Measurements from ENCODE around the gene GAPVD1.
"Not testable (repeated sequence)": the region's sequence is repeated elsewhere in the genome, so short reads cannot be mapped to it uniquely, and the experiment has no call there.

The GAPVD1 gene

DNA sequence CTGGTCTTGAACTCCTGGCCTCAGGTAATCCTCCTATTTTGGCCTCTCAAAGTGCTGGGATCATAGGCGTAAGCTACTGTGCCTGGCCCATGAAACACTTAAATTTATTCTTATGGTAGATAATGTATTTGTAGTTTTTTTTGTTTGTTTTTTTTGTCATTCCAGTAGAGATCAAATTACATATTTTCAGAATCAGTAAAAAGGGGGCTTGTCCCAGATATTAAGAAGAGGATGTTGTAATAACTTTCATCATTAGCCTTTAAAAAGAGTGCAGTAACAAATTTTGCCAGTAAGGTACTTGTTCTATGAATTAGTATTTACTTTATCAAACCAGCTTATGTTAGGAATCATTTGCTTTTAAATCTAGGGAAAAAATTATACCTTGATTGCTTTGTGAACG is 42.6 kb downstream of the GAPVD1 start:
- DNase-seq (ENCODE audit: low read depth in 2 of 2): no peak

DNA sequence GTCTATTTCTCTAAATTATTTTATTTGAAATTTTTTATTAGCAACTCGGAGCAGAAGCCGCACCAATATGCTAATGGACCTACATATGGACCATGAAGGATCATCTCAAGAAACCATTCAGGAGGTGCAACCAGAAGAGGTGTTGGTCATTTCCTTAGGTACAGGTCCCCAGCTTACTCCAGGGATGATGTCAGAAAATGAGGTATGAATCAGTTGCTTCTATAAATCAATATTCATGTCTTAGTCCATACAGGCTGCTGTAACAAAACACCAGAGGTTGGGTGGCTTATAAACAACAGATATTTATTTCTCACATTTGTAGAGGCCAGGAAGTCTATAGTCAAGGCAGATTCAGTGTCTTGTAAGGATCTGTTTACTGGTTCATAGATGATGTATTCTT is 50.8 kb downstream of the GAPVD1 start:
- no peak for DNase-seq (ENCODE audit: low read depth in 2 of 2)

DNA sequence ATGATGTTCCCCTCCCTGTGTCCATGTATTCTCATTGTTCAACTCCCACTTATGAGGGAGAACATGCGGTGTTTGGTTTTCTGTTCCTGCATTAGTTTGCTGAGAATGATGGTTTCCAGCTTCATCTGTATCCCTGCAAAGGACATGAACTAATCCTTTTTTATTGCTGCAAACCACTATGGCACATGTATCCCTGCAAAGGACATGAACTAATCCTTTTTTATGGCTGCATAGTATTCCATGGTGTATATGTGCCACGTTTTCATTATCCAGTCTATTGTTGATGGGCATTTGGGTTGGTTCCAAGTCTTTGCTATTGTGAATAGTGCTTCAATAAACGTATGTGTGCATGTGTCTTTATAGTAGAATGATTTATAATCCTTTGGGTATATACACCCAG is 54.7 kb downstream of the GAPVD1 start:
- DNase-seq (ENCODE audit: low read depth in 2 of 2): not testable (repeated sequence)

DNA sequence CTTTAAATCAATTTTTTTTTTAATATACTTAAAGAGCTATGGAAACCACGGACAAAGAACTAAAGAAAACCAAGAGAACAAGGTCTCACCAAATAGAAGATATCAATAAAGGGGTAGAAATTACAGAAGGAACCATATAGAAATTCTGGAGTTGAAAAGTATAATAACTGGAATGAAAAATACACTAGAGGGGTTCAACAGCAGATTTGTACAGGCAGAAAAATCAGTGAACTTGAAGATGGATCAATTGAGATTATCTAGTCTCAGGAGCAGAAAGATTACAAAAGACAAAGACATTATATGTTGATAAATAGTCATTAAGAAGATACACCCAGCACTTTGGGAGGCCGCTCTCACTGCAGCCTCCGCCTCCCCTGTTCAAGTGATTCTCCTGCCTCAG is 56.1 kb downstream of the GAPVD1 start:
- no peak for DNase-seq (ENCODE audit: low read depth in 2 of 2)

DNA sequence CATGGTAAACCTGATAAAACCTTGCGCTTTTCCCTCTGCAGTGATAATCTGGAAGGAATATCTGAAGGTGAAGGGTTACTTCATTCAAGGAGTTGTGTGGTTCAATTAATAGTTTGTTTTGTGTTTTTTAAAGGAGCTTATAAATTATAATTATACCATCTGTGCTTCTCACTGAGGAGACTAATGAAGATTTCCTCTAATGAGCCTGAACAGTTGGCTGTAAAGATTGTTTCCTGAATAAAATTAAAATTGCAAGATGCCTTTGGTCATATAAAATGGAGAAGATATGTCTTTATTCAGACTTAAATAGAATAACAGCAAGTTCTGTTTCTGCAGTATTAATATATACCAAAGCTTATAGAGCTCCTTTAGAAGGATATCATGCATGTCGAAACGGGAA is 59.9 kb downstream of the GAPVD1 start:
- DNase-seq (ENCODE audit: low read depth in 2 of 2): no peak

DNA sequence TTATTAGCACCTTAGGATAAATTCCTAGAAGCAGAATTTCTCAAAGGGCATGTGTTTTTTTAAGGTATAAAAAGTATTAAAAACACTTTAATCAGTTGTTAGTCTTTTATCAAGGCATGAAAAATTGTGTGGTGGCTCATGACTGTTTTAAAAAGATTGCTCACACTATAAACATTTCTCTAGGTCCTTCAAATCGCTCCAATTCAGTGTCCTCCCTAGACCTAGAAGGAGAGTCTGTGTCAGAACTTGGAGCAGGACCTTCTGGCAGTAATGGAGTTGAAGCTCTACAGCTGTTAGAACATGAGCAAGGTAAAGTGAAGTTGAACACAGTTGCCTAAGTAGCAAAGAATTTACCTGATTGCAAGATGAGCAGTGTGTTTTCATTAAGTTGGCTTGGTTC is 62.0 kb downstream of the GAPVD1 start:
- no peak for DNase-seq (ENCODE audit: low read depth in 2 of 2)

DNA sequence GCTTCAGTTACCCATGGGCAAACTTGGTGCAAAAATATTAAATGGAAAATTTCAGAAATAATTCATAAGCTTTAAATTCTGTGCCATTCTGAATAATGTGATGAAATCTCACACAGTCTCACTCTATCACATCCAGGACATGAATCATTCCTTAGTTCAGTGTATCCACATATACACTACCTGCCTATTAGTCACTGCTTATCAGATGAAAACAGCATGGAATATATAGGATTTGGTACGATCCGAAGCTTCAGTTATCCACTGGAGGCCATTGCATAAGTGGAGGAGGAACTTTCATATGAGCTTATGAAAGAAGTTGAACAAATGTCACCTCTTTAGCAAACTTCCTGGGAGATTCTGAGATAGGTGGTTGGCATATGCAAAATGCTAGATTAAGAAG is 64.2 kb downstream of the GAPVD1 start:
- no peak for DNase-seq (ENCODE audit: low read depth in 2 of 2)

DNA sequence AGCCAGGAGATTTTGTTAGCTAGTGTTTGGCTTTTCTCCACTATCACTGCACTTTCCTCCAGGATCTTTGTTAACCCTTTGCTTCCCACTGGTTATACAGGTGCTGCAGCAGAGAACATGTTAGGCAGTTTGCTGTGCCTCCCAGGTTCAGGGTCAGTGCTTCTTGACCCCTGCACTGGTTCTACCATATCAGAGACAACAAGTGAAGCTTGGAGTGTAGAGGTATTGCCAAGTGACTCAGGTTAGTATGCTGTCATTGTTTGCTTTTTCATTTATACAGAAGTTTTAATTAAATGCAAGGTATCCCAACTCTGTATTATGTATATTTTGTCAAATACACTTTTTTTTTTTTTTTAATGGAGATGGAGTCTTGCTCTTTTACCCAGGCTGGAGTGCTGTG is 68.4 kb downstream of the GAPVD1 start:
- no peak for DNase-seq (ENCODE audit: low read depth in 2 of 2)

DNA sequence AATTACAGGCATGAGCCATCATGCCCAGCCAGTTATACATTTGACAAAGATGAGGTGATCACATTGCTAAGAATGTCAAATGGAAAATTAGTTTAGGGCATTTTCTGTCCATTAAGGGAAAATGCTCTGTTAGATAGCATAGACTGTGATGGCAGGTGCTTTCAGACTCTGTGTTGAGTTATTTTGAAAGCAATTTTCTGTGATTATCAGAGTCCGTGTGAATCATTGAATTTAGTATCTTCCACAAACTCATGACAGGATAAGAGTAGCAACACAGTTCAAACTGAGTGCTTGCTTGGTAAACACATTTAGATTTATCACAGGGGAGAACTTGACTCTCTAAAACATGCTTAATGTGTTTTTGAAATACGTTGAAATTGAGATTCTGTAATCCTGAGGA is 69.0 kb downstream of the GAPVD1 start:
- DNase-seq (ENCODE audit: low read depth in 2 of 2): no peak

DNA sequence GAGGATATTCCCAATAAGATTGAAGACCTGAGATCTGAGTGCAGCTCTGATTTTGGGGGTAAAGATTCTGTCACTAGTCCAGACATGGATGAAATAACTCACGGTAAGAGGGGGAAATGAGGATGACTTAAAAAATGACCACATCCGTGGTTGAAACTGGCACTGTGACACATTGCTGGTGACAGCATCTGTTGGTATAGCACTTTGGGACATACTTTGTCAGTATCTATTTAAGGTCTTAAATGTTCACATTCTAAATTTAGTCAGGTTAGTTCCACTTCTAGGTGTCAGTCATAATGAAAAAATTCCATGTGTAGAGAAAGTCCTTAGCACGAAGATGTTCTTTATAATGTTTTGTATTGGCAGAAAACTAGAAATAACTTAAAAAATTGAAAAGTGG is 70.9 kb downstream of the GAPVD1 start:
- DNase-seq (ENCODE audit: low read depth in 2 of 2): no peak

DNA sequence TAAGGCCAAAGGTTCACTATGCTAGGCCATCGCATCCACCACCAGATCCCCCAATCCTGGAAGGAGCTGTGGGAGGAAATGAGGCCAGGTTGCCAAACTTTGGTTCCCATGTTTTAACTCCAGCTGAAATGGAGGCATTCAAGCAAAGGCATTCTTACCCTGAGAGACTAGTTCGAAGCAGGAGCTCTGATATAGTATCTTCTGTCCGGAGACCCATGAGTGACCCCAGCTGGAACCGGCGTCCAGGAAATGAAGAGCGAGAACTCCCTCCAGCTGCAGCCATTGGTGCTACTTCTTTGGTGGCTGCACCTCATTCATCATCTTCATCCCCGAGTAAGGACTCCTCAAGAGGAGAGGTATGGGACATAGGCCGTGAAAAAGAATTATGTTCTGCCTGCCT is 75.6 kb downstream of the GAPVD1 start:
- no peak for DNase-seq (ENCODE audit: low read depth in 2 of 2)

DNA sequence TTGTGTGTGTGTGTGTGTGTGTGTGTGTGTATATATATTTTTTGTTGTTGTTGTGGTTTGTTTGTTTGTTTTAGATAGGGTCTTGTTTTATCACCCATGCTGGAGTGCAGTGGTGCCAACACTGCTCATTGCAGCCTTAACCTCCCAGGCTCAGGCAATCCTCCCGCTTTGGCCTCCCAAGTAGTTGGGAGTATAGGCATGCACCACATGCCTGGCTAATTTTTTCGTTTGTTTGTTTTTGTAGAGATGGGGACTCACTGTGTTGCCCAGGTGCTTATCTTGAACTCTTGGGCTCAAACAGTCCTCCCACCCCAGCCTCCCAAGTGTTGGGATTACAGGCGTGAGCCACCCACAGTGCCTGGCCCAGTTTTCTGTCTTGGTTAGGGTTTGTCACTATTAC is 77.3 kb downstream of the GAPVD1 start:
- DNase-seq (ENCODE audit: low read depth in 2 of 2): no peak

DNA sequence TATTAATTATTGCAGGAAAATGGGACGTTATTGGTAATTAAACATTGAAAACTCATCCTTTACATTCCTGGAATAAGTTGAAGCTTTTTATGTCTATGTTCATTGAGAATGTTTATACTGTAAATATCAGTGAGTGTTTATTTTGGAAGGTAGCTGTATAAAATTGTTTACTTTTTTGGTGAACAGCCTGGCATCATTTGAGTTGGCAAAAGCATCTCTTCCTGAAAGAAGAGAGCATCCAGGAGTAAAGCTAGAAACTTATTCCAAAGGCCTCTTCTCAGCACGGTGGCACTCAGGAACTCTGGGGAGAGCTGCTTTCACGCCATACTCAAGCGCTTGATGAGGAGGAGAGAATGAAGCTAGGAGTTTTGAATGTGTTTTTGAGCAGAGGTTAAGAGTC is 79.9 kb downstream of the GAPVD1 start:
- DNase-seq (ENCODE audit: low read depth in 2 of 2): no peak

DNA sequence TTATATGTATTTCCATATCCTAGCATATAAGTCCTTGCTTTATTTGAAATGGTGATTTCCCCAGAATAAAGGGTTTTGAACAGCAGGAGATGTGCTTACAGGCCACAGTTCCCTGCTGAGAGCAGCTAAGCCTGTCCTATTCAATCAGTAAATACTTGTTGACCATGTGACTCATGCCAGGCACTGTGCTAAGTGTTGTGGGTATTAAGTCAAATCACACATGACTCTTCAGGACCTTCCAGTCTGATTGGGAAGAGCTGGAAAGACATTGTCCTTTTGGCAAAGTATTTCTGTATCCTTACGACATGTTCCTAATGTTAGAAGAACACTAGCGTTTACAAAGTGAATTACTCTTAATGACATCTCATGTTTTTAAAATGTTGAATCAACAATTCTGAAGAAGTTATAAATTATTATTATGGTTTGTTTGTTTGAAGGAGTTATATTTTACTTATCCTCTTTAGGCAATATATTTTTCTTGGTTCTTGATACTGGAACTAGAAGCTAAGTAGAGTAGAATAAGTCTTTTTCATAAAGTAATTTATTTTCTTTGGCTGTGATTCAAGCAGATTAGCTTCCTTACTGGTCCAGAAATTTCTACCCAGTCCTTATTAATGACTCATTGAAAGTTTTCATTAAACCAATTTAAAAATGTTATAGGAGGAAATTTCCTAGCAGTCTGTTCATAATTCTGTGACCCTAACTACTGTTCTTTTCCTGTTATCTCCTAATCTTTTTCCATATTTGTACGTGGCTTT is 82.1 kb downstream of the GAPVD1 start:
- DNase-seq (ENCODE audit: low read depth in 2 of 2): no peak

DNA sequence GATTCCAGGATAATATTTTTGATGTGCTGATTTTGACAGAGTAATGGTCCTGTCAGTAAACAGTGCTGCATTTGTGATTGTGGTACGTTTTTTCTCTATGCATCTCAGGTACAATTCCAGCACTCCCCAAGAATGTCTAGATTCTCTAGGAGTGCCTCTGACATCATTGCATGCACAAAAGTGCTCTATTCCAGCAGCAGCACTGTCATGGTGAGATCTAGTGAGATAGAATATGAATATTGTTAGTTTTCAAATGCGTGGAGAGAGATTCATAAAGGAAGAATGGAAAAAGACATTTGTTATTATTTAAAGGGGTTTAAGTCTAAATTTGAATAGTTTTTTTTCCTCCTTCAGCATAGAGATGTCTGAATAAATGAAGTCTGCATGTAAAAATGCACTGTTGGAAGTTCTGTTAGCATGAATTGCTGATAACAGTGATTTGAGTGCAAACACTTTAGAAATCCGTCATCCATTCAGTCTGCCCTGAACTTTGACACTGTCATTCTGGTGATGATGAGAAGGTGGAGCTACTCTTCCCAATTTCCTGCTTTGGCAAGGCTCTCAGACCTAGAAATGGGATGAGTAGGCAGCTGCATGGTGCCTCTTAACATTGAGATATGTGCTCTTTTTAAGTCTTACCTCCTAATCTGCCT is 84.6 kb downstream of the GAPVD1 start:
- DNase-seq (ENCODE audit: low read depth in 2 of 2): no peak

DNA sequence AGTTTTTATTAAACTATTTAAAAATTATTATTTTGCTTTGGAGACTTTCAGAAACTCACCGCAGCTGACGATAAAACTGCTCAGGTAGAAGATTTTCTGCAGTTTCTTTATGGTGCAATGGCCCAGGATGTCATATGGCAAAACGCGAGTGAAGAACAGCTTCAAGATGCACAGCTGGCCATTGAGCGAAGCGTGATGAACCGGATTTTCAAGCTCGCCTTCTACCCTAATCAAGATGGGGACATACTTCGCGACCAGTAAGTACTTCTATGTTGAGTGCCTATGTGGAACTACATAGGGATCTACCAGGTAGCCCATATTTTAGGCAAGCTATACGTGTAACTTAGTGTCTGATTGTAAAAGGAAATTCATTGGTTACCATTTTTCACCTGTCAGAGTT is 94.0 kb downstream of the GAPVD1 start:
- no peak for DNase-seq (ENCODE audit: low read depth in 2 of 2)

DNA sequence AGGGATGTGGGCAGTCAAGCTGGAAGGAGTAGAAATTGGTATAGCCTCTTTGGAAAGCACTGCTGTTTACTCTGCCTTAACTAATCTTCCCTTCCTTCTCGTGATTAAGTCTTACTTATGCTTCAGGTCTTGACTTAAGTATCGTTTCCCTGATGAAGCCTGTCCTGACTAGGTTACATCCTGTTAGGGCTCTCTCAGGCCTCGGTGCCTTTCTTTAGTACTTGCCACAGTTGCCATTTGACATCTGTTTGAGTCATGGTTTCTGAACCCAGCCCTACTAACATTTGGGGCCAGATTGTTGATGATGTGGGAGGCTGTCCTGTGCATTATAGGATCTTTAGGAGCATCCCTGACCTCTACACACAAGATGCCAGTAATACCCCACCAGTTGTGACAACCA is 94.4 kb downstream of the GAPVD1 start:
- DNase-seq (ENCODE audit: low read depth in 2 of 2): no peak

DNA sequence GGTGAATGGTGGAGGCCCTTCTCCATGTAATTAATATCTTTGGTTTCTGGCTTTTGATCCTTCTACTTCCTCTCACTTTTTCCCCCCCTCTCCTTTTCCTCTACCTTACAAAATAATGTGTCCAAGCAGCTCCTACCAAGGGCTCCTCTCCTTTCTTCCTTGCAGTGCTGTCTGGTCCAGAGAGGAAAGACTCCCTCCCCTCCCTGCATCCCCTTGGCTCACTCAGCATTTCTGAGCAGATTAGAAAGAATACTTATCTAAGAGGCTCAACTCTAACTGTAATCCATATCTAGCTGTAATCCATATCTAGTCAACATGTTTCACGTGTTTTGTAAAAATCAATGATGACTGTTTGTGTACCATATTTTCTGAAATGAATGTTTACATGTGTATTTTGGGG is 97.4 kb downstream of the GAPVD1 start:
- DNase-seq (ENCODE audit: low read depth in 2 of 2): no peak

DNA sequence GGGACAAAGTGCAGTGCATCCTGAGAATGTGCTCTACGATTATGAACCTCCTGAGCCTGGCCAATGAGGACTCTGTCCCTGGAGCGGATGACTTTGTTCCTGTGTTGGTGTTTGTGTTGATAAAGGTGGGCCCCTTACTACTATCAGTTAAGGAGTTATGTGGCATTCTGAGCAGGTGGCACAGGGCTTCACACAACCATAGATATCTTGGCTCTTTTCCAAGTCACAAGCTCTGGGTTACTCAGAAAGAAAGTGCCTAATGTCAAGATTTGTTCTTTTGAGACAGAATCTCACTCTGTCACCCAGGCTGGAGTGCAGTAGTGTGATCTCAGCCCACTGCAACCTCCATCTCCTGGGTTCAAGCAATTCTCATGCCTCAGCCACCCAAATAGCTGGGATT is 99.0 kb downstream of the GAPVD1 start:
- DNase-seq (ENCODE audit: low read depth in 2 of 2): no peak

DNA sequence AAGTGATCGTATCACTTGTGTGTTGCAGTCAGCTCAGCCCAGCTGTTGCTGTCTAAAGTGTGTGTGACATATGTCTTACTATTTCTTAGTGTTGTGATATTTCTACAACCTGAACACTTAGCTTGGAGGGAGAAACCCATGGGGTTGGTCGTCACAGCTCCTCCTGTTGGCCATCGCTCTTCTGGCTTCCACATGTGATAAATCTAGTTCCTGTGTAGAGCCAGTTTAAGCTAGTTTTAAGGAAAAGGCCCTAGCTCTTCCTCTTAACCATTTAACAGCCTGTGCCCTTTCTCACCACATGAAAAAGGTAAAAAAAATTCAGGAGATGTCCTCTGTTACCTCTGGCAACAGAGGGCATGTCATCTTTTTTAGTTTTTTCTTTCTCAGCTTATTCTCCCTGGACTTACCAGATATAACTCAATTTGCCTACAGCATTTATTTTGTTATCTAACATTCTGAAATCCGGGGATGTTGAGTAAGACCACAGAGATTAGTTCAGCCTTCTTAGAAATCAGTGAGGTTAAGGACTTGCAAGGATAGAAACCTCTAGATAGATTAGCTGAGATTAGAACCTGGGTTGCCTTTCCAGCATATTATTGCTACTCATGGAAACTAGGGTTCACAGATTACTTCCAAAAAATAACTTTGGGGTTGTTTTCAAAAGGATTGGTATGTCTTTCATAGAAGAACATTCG is 100.4 kb downstream of the GAPVD1 start:
- no peak for DNase-seq (ENCODE audit: low read depth in 2 of 2)

DNA sequence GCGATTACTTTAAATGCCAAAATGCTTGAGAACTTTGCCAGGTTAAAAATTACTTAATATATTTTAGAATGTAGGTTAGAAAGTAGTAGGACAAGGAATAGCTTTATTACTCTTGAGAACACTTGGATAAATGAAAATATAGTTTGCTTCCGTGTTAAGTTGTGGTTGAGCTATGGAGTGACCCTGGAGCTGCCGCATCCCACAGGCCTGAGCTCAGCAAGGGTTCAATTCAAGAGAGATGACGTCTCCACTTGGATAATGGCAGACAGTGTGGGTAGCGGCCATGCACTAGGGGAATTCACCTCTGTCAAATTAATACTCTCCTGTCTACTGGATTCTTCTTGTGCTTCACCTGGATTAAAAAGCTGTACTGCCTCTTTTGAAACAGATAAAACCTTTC is 105.0 kb downstream of the GAPVD1 start:
- DNase-seq (ENCODE audit: low read depth in 2 of 2): no peak

DNA sequence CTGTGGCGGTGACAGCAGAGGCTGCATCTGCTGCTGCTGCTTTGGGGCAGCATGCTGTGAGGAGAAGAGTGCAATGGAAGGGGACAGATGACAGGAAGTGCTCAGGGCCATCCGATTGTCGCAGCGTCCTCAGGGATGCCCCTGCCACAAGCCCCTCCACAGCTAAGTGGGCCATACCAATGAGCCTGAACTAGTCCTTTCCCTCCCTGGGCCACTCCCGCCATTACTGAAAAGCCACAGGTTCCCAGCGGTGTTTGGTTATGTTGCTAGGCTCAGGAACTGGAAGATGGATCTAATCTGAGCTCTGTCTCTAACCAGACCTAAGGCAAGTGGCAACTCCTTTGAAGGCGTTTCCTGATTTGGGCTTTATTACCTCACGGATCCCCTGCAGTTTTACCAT is 109.2 kb downstream of the GAPVD1 start:
- no peak for DNase-seq (ENCODE audit: low read depth in 2 of 2)

Measured in stimulated activated CD8-positive, alpha-beta memory T cell treated with anti-CD3 and anti-CD28 coated beads, Interleukin-7, amount 100 ng/mL, for 4 hours (primary cell).